OCI-LY7 (cell line): ENCODE data around the gene RAB17. TPM values are rescaled to one million over a fixed set of nuclear protein-coding genes. Genes with fewer than 3 reads are reported as not detected.

Experiments used
- BruUV-seq: library from RNA; stranded (reverse); fragments of 400-500 nt; replicated peaks from 2 replicates; lab custom pipeline; 2021; lab: Mats Ljungman, UMichigan
- CTCF ChIA-PET: fragments of 300-600 bp; sonication (Branson Sonifier 250); formaldehyde crosslinking; loops from one replicate; lab custom pipeline; 2022; ENCODE audit warnings: antibody characterized with exemption; ENCODE audit not compliant: unreplicated experiment; lab: Charles Lee
- POLR2A ChIA-PET: fragments of 300-600 bp; sonication (Branson Sonifier 250); formaldehyde crosslinking; loops from one replicate; lab custom pipeline; 2022; ENCODE audit warnings: antibody characterized with exemption; lab: Charles Lee
- DNase-seq: peaks from one replicate; pipeline ENCODE4 v3.0.0-alpha.2; 2015; ENCODE audit warnings: low spot score
- H2AFZ ChIP-seq: fragments of 200-600 bp; sonication (generic), shearing (Covaris generic); 2 replicates; pipeline ENCODE4 v1.6.1; 2014; ENCODE audit warnings: mild to moderate bottlenecking, antibody characterized with exemption, low read length, moderate library complexity
- H3K27ac ChIP-seq: fragments of 200-600 bp; sonication (generic); 2 replicates; pipeline ENCODE4 v1.5.1; 2014; ENCODE audit warnings: mixed run types, low read depth, mild to moderate bottlenecking, moderate library complexity, low read length, inconsistent platforms; ENCODE audit not compliant: poor library complexity, severe bottlenecking
- H3K36me3 ChIP-seq: fragments of 200-600 bp; sonication (generic); 2 replicates; pipeline ENCODE4 v1.6.1; 2014; ENCODE audit warnings: mild to moderate bottlenecking, antibody characterized with exemption, low read length, moderate library complexity, mixed read lengths; ENCODE audit not compliant: insufficient read depth
- H3K4me1 ChIP-seq: fragments of 200-600 bp; sonication (generic); 2 replicates; pipeline ENCODE4 v1.5.1; 2014; ENCODE audit warnings: mild to moderate bottlenecking, low read length; ENCODE audit not compliant: insufficient read depth, poor library complexity, severe bottlenecking
- H3K4me2 ChIP-seq: fragments of 200-600 bp; sonication (generic); 2 replicates; pipeline ENCODE4 v1.6.1; 2014; ENCODE audit warnings: mild to moderate bottlenecking, low read length
- H3K4me3 ChIP-seq: fragments of 200-600 bp; sonication (generic); 2 replicates; pipeline ENCODE4 v1.5.1; 2014; ENCODE audit warnings: mild to moderate bottlenecking, low read depth, low read length; ENCODE audit not compliant: poor library complexity, severe bottlenecking
- H3K79me2 ChIP-seq: fragments of 200-600 bp; sonication (generic); 2 replicates; pipeline ENCODE4 v1.6.1; 2016; ENCODE audit warnings: low read depth, mild to moderate bottlenecking, low read length, moderate library complexity, mixed read lengths; ENCODE audit not compliant: insufficient read depth
- H3K9me2 ChIP-seq: fragments of 200-600 bp; sonication (generic); 2 replicates; pipeline ENCODE4 v1.6.1; 2016; ENCODE audit warnings: mild to moderate bottlenecking, low read length, mixed read lengths; ENCODE audit not compliant: insufficient read depth
- H3K9me3 ChIP-seq: fragments of 200-600 bp; sonication (generic); 2 replicates; pipeline ENCODE4 v1.6.1; 2014; ENCODE audit warnings: mild to moderate bottlenecking, mixed run types, low read length, mixed read lengths
- H4K20me1 ChIP-seq: fragments of 200-600 bp; sonication (generic); 2 replicates; pipeline ENCODE4 v1.6.1; 2014; ENCODE audit warnings: mild to moderate bottlenecking, antibody characterized with exemption, low read length, moderate library complexity, mixed read lengths; ENCODE audit not compliant: insufficient read depth
- CTCF ChIP-seq: fragments of 200-600 bp; sonication (generic); conservative IDR thresholded peaks from 2 replicates; pipeline ENCODE4 v1.5.1; 2014; ENCODE audit warnings: mild to moderate bottlenecking, antibody characterized with exemption, low read length, moderate library complexity, mixed read lengths
- EZH2phosphoT487 ChIP-seq: fragments of 200-600 bp; sonication (generic); IDR thresholded peaks from 2 replicates; pipeline ENCODE4 v1.6.1; 2018; ENCODE audit warnings: low read depth, borderline replicate concordance, mild to moderate bottlenecking, mixed run types, antibody characterized with exemption, low read length, moderate library complexity, mixed read lengths
- intact Hi-C: fragments of 100-400 bp; cut with micrococcal nuclease; formaldehyde crosslinking; loops from one replicate; pipeline ENCODE4 v1.10.0; 2022; ENCODE audit not compliant: unreplicated experiment
- total RNA-seq, 2 experiments: library from RNA; depleted of rRNA in 1 of 2; stranded (reverse); fragments of >200 nt in 1 of 2; shearing (Covaris generic) in 1 of 2; gene quantifications; 2 replicates each; pipeline ENCODE4 v1.2.3, GENCODE V29; 2014 to 2022

RAB17 gene
- total RNA-seq, 2 experiments from 2014 or later: not detected

- no peaks in the 10 kb centered on the region for H3K9me2 ChIP-seq
- no TSS peak for BruUV-seq
- no peak overlapping the region for H3K27ac ChIP-seq
- H3K4me1 ChIP-seq: no peaks in the 10 kb centered on the region
- CTCF ChIA-PET: interaction anchor here (0.6 kb wide), 1 partner anchor 497 kb away, joined by 3 read pairs; no protein-coding TSS in a partner anchor
- no peak for TF ChIP-seq CTCF
- no peaks in the 10 kb centered on the region for H3K9me3 ChIP-seq
- POLR2A ChIA-PET: no interaction called here
- H2AFZ ChIP-seq: no peak overlapping the region
- intact Hi-C loops: loop anchor here (10.0 kb wide), 1 partner anchor 191 kb away; no protein-coding TSS in a partner anchor
- H4K20me1 ChIP-seq: no peaks in the 10 kb centered on the region
- DNase-seq: no peak
- H3K4me3 ChIP-seq: no peak overlapping the region
- no peak overlapping the region for H3K4me2 ChIP-seq
- H3K79me2 ChIP-seq: no peaks in the 10 kb centered on the region
- no peaks in the 10 kb centered on the region for H3K36me3 ChIP-seq
Measured at GRCh38 chr2:237583385-237584295, 6.9 kb downstream of the RAB17 start.

- no peaks in the 10 kb centered on the region for H3K9me2 ChIP-seq
- TF ChIP-seq EZH2phosphoT487 (no peak), CTCF (peak; percentile 70)
- H3K36me3 ChIP-seq: no peaks in the 10 kb centered on the region
- H3K4me3 ChIP-seq: no peak overlapping the region
- DNase-seq: peak; percentile 62
- intact Hi-C loops: loop anchor here (1.0 to 10.0 kb wide), 3 partner anchors 83 to 193 kb away; no protein-coding TSS in a partner anchor
- H3K27ac ChIP-seq: no peak overlapping the region
- no peaks in the 10 kb centered on the region for H3K9me3 ChIP-seq
- H3K4me2 ChIP-seq: no peak overlapping the region
- no peak overlapping the region for H2AFZ ChIP-seq
- H3K79me2 ChIP-seq: no peaks in the 10 kb centered on the region
- BruUV-seq: no TSS peak
- ChIA-PET CTCF (no interaction called here), POLR2A (interaction anchor here (0.5 to 0.6 kb wide), 2 partner anchors 981 to 1297 kb away, joined by 3 read pairs; no protein-coding TSS in a partner anchor)
- H4K20me1 ChIP-seq: no peaks in the 10 kb centered on the region
- no peaks in the 10 kb centered on the region for H3K4me1 ChIP-seq
Measured at GRCh38 chr2:237581751-237582746, 8.5 kb downstream of the RAB17 start.
